H1 (cell line): Measurements from ENCODE around the gene CST5.

ENCODE experiments used
- EP300 ChIP-seq, 2 experiments: IDR thresholded peaks; 1 replicate in 1 of 2; 2 replicates in 1 of 2; pipeline ENCODE4 v1.6.1; 2011 to 2012; ENCODE audit warnings: low read depth in 2 of 2, low read length in 2 of 2, mild to moderate bottlenecking in 2 of 2, borderline replicate concordance in 1 of 2, inconsistent platforms in 1 of 2, moderate library complexity in 1 of 2
- EZH2 ChIP-seq: fragments of 200-600 bp; sonication (generic); IDR thresholded peaks from 2 replicates; pipeline ENCODE4 v1.7.1; 2012; ENCODE audit warnings: low read depth, mild to moderate bottlenecking, moderate library complexity, low read length, inconsistent platforms; ENCODE audit not compliant: severe bottlenecking
- GABPA ChIP-seq: IDR thresholded peaks from 2 replicates; pipeline ENCODE4 v1.6.1; 2011; ENCODE audit warnings: mild to moderate bottlenecking, low read length, moderate library complexity, borderline replicate concordance; ENCODE audit not compliant: insufficient read depth
- POLR2A ChIP-seq, 2 experiments: IDR thresholded peaks; 1 replicate in 1 of 2; 2 replicates in 1 of 2; pipeline ENCODE4 v1.6.1; 2011; ENCODE audit warnings: low read depth in 2 of 2, low read length in 2 of 2, mild to moderate bottlenecking in 2 of 2; ENCODE audit errors: control extremely low read depth in 1 of 2
- RAD21 ChIP-seq, 2 experiments: IDR thresholded peaks in 1 of 2; conservative IDR thresholded peaks in 1 of 2; 2 replicates each; pipeline ENCODE4 v1.6.1; 2011; ENCODE audit warnings: low read depth in 2 of 2, low read length in 2 of 2, improper control_type of control experiment in 1 of 2, inconsistent platforms in 1 of 2, mild to moderate bottlenecking in 1 of 2, moderate library complexity in 1 of 2

- TF ChIP-seq EZH2 (no peak), RAD21 (IDR thresholded peaks at IDR 0.05 in 1 of 2, conservative IDR thresholded peaks at IDR 0.05 in 1 of 2; ENCODE audit: low read depth in 2 of 2, low read length in 2 of 2) (no peak), EP300 (IDR thresholded peaks at IDR 0.05; ENCODE audit: borderline replicate concordance in 1 of 2, low read depth in 2 of 2, low read length in 2 of 2) (no peak), POLR2A (IDR thresholded peaks at IDR 0.05; ENCODE audit: control extremely low read depth in 1 of 2, low read depth in 2 of 2, low read length in 2 of 2) (no peak), GABPA (no peak)
These were observed at the start of gene CST5 for GRCh38 chr20:23879328-23879798.
